GM21717 (cell line): ENCODE results near the gene APOD.

Experiments
- ATAC-seq: cut with Tn5 transposase; IDR thresholded peaks from one replicate; pipeline ENCODE4 v1.9.1; 2021; ENCODE audit warnings: mild to moderate bottlenecking, moderate library complexity; ENCODE audit not compliant: unreplicated experiment

Gene APOD

GRCh38 chr3:195555110-195555509, 28.6 kb downstream of the APOD start:
- no peak for ATAC-seq

- no peak for ATAC-seq
Measured at GRCh38 chr3:195554458-195554857, 29.3 kb downstream of the APOD start.

- ATAC-seq: no peak
Measured at GRCh38 chr3:195553268-195553667, 30.5 kb downstream of the APOD start.

- ATAC-seq: no peak
Measured at GRCh38 chr3:195551381-195551978, 32.3 kb downstream of the APOD start.

GRCh38 chr3:195550723-195551122, 33.0 kb downstream of the APOD start:
- ATAC-seq: no peak

- peak; percentile 53 for ATAC-seq
Measured at GRCh38 chr3:195549931-195550519, 33.7 kb downstream of the APOD start.

GRCh38 chr3:195548987-195549386, 34.8 kb downstream of the APOD start:
- ATAC-seq: no peak

- no peak for ATAC-seq
Measured at GRCh38 chr3:195548501-195548900, 35.2 kb downstream of the APOD start.

- no peak for ATAC-seq
Measured at GRCh38 chr3:195548006-195548405, 35.7 kb downstream of the APOD start.

GRCh38 chr3:195546130-195546560, 37.6 kb downstream of the APOD start:
- ATAC-seq: no peak

GRCh38 chr3:195544634-195545033, 39.1 kb downstream of the APOD start:
- no peak for ATAC-seq

- no peak for ATAC-seq
Measured at GRCh38 chr3:195544230-195544536, 39.6 kb downstream of the APOD start.

- peak; percentile 2 for ATAC-seq
Measured at GRCh38 chr3:195543500-195544229, 40.1 kb downstream of the APOD start.

GRCh38 chr3:195542698-195543499, 40.8 kb downstream of the APOD start, which contains the start of gene PPP1R2:
Gene PPP1R2, minus strand, starts transcription at chr3:195543325. Its CDS starts 300 bp downstream, at chr3:195543025.
- ATAC-seq: peak; percentile 70

GRCh38 chr3:195542316-195542697, 41.4 kb downstream of the APOD start:
- ATAC-seq: no peak

GRCh38 chr3:195540511-195540910, 43.2 kb downstream of the APOD start:
- ATAC-seq: no peak

- no peak for ATAC-seq
Measured at GRCh38 chr3:195540027-195540426, 43.7 kb downstream of the APOD start.

GRCh38 chr3:195539479-195539878, 44.3 kb downstream of the APOD start:
- ATAC-seq: no peak

GRCh38 chr3:195537995-195538394, 45.7 kb downstream of the APOD start:
- peak; percentile 52 for ATAC-seq

- no peak for ATAC-seq
Measured at GRCh38 chr3:195535293-195535692, 48.4 kb downstream of the APOD start.

- no peak for ATAC-seq
Measured at GRCh38 chr3:195532834-195533233, 50.9 kb downstream of the APOD start.
